Kidney (tissue), 14 donors: ENCODE data around the gene SH3RF1. TPM values are rescaled to one million over a fixed set of nuclear protein-coding genes. Genes with fewer than 3 reads are reported as not detected.

Experiments
- DNase-seq, 5 donors: peaks; one replicate each; pipeline ENCODE4 v3.0.0-alpha.2; 2013 to 2020
- FAIRE-seq: peaks from 2 replicates; lab custom pipeline; 2012; peaks lifted over from hg19 to GRCh38; lab: Jason Lieb, UNC
- H3K27ac ChIP-seq, 2 donors: one replicate each; pipeline ENCODE4 v1.7.0; 2013; ENCODE audit warnings: low read depth in 2 of 2, low read length in 2 of 2, inconsistent platforms in 1 of 2
- H3K27me3 ChIP-seq: one replicate; pipeline ENCODE4 v1.7.1; 2013; ENCODE audit warnings: low read length, inconsistent platforms; ENCODE audit not compliant: control insufficient read depth, insufficient read depth
- H3K36me3 ChIP-seq, 3 donors: one replicate each; pipeline versions ENCODE4 v1.7.0 to v1.7.1; 2013; ENCODE audit warnings: low read length in 3 of 3, control low read depth in 1 of 3, inconsistent platforms in 1 of 3; ENCODE audit not compliant: insufficient read depth in 3 of 3, control insufficient read depth in 2 of 3
- H3K4me1 ChIP-seq, 3 donors: one replicate each; pipeline versions ENCODE4 v1.7.0 to v1.7.1; 2013; ENCODE audit warnings: low read length in 3 of 3, inconsistent platforms in 1 of 3, low read depth in 1 of 3; ENCODE audit not compliant: control insufficient read depth in 2 of 3, insufficient read depth in 2 of 3
- H3K4me3 ChIP-seq, 3 donors: one replicate each; pipeline versions ENCODE4 v1.7.0 to v1.8.1; 2013; ENCODE audit warnings: low read length in 3 of 3, control low read depth in 1 of 3, inconsistent platforms in 1 of 3
- H3K9ac ChIP-seq, 3 donors: one replicate each; pipeline versions ENCODE4 v1.7.0 to v1.7.1; 2013; ENCODE audit warnings: low read length in 3 of 3, control low read depth in 1 of 3, inconsistent platforms in 1 of 3
- H3K9me3 ChIP-seq, 3 donors: one replicate each; pipeline versions ENCODE4 v1.7.0 to v1.7.1; 2013; ENCODE audit warnings: low read length in 3 of 3, control low read depth in 1 of 3, inconsistent platforms in 1 of 3; ENCODE audit not compliant: control insufficient read depth in 2 of 3, insufficient read depth in 1 of 3
- CTCF ChIP-seq: IDR thresholded peaks from 3 replicates; pipeline ENCODE4 v1.5.1; 2012; ENCODE audit warnings: mild to moderate bottlenecking, moderate library complexity, borderline replicate concordance; ENCODE audit not compliant: insufficient read depth; ENCODE audit errors: extremely low read depth
- intact Hi-C: fragments of 100-400 bp; cut with DNase I; formaldehyde crosslinking; loops from one replicate; pipeline ENCODE4 v1.11.1; 2022
- polyA plus RNA-seq: library from polyadenylated mRNA; stranded (reverse); fragments of 350-450 nt; fragmentation: Illumina TruSeq; extraction: RNeasy Lipid Tissue Mini Kit (QIAGEN cat#74804); gene quantifications from one replicate; pipeline ENCODE4 v1.2.3, GENCODE V29; 2014; ENCODE audit warnings: low read depth, low replicate concordance; ENCODE audit not compliant: insufficient read depth
- total RNA-seq: library from RNA; stranded (reverse); fragmentation: NEBNext Ultra II Directional; extraction: Animal tissue kit (Norgen Biotek cat#: 25700); gene quantifications from one replicate; pipeline ENCODE4 v1.2.1, GENCODE V29; 2021
- donor health status: control.
- donor health status: control.
- donor health status: control.
- donor health status: control.
- donor health status: control.
- donor health status: DM: yes; HTN: yes; CAD: no.
- donor health status: Normal renal cell carcinoma (clear cell type).

SH3RF1 gene
- total and polyA plus RNA-seq, 2 donors from 2014 or later = 8.2 to 35.7 TPM

DNA sequence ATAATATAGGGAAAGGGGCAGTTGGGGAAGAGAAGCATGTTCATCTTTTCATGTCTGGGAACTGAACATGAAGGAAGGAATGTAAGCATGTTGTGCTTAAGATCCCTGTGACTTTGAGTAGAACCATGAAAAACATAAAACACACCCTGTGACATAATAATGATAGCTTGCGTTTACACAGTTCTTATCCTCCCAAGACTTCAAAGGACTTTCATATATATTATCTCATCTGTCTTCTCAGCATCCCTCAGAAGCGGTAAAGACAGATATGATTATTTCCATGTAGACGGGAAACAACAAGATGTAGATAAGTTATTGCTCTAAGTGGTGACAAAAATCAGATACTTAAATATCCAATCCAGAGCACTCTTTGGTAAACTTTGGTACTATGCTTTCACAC, 3.3 kb upstream of the SH3RF1 start:
- intact Hi-C loops = no loop called here
- Histone ChIP-seq H3K27me3 (no peaks in the 10 kb centered on the region), H3K36me3 (no peaks in the 10 kb centered on the region), H3K9me3 (no peaks in the 10 kb centered on the region), H3K27ac (no peak overlapping the region), H3K4me1 (peaks cover 0 to 5% (median 3%) of the 10 kb centered on the region in 3 donors), H3K9ac (no peak overlapping the region), H3K4me3 (no peak overlapping the region)
- FAIRE-seq = no peak
- DNase-seq = no peak
- no peak for TF ChIP-seq CTCF

GRCh38 chr4:169272265-169272886, 1.6 kb upstream of the SH3RF1 start:
- FAIRE-seq (no peak), DNase-seq (no peak)
- Histone ChIP-seq H3K4me3 (peak overlapping the region in 1 of 3 donors; percentile 62), H3K27me3 (no peaks in the 10 kb centered on the region), H3K4me1 (peaks cover 0 to 5% (median 5%) of the 10 kb centered on the region in 3 donors), H3K27ac (peak overlapping the region in 1 of 2 donors; percentile 26), H3K9me3 (no peaks in the 10 kb centered on the region), H3K9ac (no peak overlapping the region), H3K36me3 (no peaks in the 10 kb centered on the region)
- intact Hi-C loops = no loop called here
- TF ChIP-seq CTCF = no peak

DNA sequence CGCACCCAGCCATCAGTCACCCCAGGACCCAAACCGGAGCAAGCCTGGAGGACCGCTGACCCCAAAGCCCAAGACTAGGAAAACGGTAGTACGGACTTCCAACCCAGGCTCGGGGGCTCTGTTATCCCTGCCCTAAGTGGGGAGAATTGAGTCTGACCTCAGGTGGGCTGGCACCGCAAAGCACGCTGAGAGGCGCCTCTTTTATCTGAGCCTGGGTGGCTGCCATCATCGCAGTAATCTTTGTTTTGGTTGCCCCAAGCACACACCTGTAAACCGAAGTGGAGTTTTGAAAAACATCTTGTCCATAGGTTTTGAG, 894 bp upstream of the SH3RF1 start:
- H3K27me3 ChIP-seq = no peaks in the 10 kb centered on the region

More for the DNA sequence above, 894 bp upstream of the SH3RF1 start:
- intact Hi-C loops = no loop called here
- peak overlapping the region; percentile 57 to 69 for H3K27ac ChIP-seq
- FAIRE-seq (no peak), DNase-seq (peak in 1 of 5 donors; percentile 29)
- H3K9ac ChIP-seq = peak overlapping the region in 2 of 3 donors; percentile 55 to 68
- no peaks in the 10 kb centered on the region for H3K36me3 ChIP-seq
- peaks cover 0 to 11% (median 5%) of the 10 kb centered on the region in 3 donors for H3K4me1 ChIP-seq
- no peaks in the 10 kb centered on the region for H3K9me3 ChIP-seq
- H3K4me3 ChIP-seq = peak overlapping the region; percentile 47 to 62 (median 57)
- TF ChIP-seq CTCF = no peak
